ENCODE results near the gene PRSS16. TPM values are rescaled to one million over a fixed set of nuclear protein-coding genes. Genes with fewer than 3 reads are reported as not detected.

The PRSS16 gene
- polyA plus RNA-seq, 1 experiment = 0.02 TPM

DNA sequence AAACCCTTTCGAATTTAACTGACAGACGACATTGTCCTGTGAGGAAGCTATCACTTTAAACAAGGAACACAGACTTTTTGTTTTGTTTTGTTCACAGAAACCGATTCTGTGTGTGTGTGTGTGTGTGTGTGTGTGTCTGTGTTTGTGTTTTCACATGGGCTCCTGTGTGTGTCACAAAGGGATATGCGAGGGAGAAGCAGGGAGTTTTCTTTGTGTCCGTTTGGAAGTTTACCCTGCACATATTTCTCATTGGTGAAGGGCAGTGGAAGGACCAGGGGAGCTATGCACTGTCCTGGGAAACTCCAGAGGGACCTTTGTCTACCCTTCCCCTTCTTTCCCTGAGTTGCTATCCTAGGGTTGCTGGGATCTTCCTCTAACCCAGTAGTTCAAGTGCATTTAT, 46.9 kb downstream of the PRSS16 start:
- POLR2A ChIA-PET = interaction anchor here (0.6 kb wide), 2 partner anchors 497 to 515 kb away, joined by 3 to 4 read pairs; a partner anchor contains a TSS
- CTCF ChIA-PET = interaction anchor here (1.5 kb wide), 1 partner anchor 224 kb away, joined by 4 read pairs; no protein-coding TSS in a partner anchor
- DNase-seq (ENCODE audit: low read depth, low spot score) = no peak
- Histone ChIP-seq H3K27me3 (ENCODE audit: control insufficient read depth, insufficient read depth, low read length) (peaks cover 17% of the 10 kb centered on the region), H3K27ac (ENCODE audit: low read depth, low read length) (no peak overlapping the region), H3K9me3 (ENCODE audit: control insufficient read depth, insufficient read depth, low read length) (no peaks in the 10 kb centered on the region), H3K4me3 (ENCODE audit: low read depth, low read length) (no peak overlapping the region)
- TF ChIP-seq, protein P1, sequence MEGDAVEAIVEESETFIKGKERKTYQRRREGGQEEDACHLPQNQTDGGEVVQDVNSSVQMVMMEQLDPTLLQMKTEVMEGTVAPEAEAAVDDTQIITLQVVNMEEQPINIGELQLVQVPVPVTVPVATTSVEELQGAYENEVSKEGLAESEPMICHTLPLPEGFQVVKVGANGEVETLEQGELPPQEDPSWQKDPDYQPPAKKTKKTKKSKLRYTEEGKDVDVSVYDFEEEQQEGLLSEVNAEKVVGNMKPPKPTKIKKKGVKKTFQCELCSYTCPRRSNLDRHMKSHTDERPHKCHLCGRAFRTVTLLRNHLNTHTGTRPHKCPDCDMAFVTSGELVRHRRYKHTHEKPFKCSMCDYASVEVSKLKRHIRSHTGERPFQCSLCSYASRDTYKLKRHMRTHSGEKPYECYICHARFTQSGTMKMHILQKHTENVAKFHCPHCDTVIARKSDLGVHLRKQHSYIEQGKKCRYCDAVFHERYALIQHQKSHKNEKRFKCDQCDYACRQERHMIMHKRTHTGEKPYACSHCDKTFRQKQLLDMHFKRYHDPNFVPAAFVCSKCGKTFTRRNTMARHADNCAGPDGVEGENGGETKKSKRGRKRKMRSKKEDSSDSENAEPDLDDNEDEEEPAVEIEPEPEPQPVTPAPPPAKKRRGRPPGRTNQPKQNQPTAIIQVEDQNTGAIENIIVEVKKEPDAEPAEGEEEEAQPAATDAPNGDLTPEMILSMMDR (IDR thresholded peaks at IDR 0.05; ENCODE audit: low read depth, low read length) = no peak

DNA sequence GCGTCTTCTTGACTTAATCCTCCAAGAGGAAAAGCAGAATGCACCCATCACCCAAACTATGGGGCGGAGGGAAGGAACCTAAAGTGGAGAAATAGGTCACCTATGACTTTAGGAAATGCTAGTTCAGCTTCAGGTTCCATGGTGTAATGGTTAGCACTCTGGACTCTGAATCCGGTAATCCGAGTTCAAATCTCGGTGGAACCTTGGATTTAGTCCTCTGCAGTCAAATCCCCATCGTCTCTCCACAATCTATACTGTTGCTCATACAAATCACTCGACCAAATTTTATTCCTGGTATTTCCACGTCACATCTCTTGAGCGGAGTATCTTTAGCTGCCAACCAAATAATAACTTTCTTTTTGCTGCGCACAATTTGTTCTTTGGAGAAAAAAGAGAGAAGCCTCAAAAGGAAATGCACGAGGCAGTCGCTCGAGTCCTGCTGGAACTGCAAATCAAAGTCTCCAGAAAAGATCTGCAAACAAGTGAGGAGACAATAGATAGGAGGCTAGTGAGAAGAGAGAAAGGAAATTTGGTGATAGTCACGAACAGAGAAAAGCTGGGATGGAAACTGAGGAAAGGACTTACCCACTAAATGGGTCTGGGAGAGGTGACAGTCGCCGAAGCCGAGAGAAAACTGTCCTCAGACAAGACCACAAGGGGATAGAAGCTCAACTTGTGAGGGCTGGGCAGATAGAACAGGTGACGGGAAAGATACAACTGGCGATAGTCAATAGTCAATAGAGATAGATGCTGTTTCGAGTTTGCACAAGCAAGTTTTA, 48.0 kb downstream of the PRSS16 start:
- Histone ChIP-seq H3K4me3 (ENCODE audit: low read depth, low read length) (peak overlapping the region; percentile 60), H3K27me3 (ENCODE audit: control insufficient read depth, insufficient read depth, low read length) (peaks cover 17% of the 10 kb centered on the region), H3K9me3 (ENCODE audit: control insufficient read depth, insufficient read depth, low read length) (no peaks in the 10 kb centered on the region), H3K27ac (ENCODE audit: low read depth, low read length) (no peak overlapping the region)
- CTCF ChIA-PET = interaction anchor here (1.3 kb wide), 1 partner anchor 457 kb away, joined by 6 read pairs; no protein-coding TSS in a partner anchor
- TF ChIP-seq, protein P1 (IDR thresholded peaks at IDR 0.05; ENCODE audit: low read depth, low read length) = no peak
- DNase-seq (ENCODE audit: low read depth, low spot score) = peak; percentile 21
- POLR2A ChIA-PET = no interaction called here

DNA sequence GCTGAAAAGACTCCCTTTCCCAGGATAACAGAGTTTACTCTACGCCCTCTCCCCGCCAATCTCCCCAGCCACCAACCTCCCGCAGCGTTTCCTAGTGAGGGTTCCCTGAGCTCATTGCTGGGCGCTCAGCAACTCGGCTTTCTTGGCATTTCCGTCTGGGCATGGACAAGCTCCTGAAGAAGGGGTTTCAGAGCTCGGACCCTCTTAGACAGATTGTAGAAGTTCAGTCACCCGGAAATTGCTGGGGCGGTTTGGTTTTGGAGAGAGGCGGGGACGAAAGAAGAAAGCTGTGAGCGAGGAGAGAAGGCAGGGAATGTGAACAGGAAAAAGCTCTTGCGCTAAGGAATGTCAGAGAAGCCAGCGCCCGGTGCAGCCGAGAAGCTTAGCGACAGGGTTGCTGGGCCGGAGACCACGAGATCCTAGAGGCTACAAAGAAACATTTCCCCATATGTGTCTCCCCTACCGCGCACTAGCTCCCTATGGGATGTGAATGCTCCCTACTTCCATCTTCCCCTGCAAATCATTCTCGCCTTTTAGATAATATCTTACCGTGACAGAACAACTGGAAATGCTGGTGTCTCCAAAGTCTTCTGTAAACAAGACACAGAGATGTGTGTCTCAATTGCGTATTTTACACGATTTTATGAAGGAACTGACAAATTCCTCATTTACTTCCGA, 48.7 kb downstream of the PRSS16 start:
- no peak overlapping the region for H3K27ac ChIP-seq (ENCODE audit: low read depth, low read length)
- H3K9me3 ChIP-seq (ENCODE audit: control insufficient read depth, insufficient read depth, low read length) = no peaks in the 10 kb centered on the region
- ChIA-PET POLR2A (no interaction called here), CTCF (interaction anchor here (1.3 kb wide), 1 partner anchor 456 kb away, joined by 6 read pairs; no protein-coding TSS in a partner anchor)
- peak overlapping the region; percentile 60 for H3K4me3 ChIP-seq (ENCODE audit: low read depth, low read length)
- TF ChIP-seq, protein P1 (IDR thresholded peaks at IDR 0.05; ENCODE audit: low read depth, low read length) = no peak
- no peak for DNase-seq (ENCODE audit: low read depth, low spot score)
- H3K27me3 ChIP-seq (ENCODE audit: control insufficient read depth, insufficient read depth, low read length) = peaks cover 9% of the 10 kb centered on the region

DNA sequence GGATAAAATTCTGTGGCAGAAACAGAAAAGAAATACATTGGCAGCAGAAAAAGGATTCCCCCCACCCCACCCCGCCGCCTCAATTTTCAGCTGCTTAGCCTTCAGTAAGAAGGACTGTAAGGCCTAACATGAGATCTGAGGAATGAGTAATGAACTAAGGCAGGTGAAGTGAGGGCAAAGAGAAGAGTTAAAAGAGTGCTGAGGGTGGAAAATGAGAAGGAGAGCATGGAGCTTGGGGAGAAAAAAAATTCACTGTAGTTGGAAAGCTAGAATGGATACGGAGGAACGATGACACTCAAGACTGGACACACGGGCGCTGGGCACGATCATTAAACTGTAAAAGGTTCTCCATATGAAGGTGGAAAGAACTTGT, 50.0 kb downstream of the PRSS16 start:
- TF ChIP-seq, protein P1 (IDR thresholded peaks at IDR 0.05; ENCODE audit: low read depth, low read length) = no peak
- Histone ChIP-seq H3K27me3 (ENCODE audit: control insufficient read depth, insufficient read depth, low read length) (no peaks in the 10 kb centered on the region), H3K27ac (ENCODE audit: low read depth, low read length) (no peak overlapping the region), H3K4me3 (ENCODE audit: low read depth, low read length) (peak overlapping the region; percentile 8; the same call in 1 of the 2 replicates), H3K9me3 (ENCODE audit: control insufficient read depth, insufficient read depth, low read length) (no peaks in the 10 kb centered on the region)
- ChIA-PET CTCF (no interaction called here), POLR2A (no interaction called here)
- no peak for DNase-seq (ENCODE audit: low read depth, low spot score)
